ENCODE results near the gene CHP2. TPM values are rescaled to one million over a fixed set of nuclear protein-coding genes. Genes with fewer than 3 reads are reported as not detected.

CHP2 gene
- total and polyA plus RNA-seq, 9 of the 15 experiments (the other 6 are each of a cell fraction or from before 2014, with no cell fraction given) = 0.23 to 1.1 (median 0.80) TPM

DNA sequence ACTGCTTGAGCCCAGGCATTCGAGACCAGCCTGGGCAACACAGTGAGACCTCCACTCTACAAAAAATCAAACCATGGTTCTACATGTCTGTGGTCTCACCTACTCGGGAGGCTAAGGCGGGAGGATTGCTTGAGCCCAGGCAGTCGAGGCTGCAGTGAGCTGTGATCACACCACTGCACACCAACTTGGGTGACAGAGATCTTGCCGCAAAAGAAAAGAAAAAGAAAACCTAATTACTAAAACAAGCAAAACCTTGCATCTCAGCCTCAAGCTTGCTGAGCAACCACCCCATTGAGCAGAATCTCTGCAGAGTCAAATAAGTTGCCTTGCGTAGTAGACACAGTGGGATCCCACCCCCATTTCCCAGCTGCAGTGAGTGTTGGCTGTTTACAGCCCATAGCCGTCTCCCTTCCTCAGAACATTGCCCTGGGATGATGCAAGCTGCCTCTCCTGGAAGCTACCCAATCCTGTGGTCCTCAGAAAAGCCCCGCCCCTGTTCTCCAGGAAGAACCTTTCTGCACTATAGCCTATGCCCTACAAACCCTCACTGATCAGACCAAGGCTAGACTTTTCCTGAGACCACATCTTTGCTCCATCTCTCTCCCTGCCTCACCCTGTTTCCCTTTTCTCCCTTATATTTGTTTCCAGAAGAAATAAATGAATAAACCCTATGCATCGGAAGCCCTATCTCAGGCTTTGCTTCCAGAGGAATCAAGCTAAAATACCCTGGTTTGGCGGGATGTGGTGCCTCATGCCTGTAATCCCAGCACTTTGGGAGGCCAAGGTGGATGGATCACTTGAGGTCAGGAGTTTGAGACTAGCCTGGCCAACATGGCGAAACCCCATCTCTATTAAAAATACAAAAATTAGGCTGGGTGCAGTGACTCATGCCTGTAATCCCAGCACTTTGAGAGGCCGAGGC, 25.1 kb upstream of the CHP2 start (continued):
- TF ChIP-seq, protein P1, sequence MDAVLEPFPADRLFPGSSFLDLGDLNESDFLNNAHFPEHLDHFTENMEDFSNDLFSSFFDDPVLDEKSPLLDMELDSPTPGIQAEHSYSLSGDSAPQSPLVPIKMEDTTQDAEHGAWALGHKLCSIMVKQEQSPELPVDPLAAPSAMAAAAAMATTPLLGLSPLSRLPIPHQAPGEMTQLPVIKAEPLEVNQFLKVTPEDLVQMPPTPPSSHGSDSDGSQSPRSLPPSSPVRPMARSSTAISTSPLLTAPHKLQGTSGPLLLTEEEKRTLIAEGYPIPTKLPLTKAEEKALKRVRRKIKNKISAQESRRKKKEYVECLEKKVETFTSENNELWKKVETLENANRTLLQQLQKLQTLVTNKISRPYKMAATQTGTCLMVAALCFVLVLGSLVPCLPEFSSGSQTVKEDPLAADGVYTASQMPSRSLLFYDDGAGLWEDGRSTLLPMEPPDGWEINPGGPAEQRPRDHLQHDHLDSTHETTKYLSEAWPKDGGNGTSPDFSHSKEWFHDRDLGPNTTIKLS (IDR thresholded peaks at IDR 0.05; ENCODE audit: borderline replicate concordance, low read depth) = no peak
- TF ChIP-seq TEAD4 (IDR thresholded peaks at IDR 0.05; ENCODE audit: low read length) (0 out of 2 replicates have a peak, but pooled peaks have one; percentile 13), TEAD4 (CRISPR knock-in tag; IDR thresholded peaks at IDR 0.05; ENCODE audit: borderline replicate concordance) (no peak), CEBPB (tag; IDR thresholded peaks at IDR 0.05) (peak; percentile 93), SOX6 (IDR thresholded peaks at IDR 0.05) (0 out of 2 replicates have a peak, but pooled peaks have one; percentile 7), ATF7 (IDR thresholded peaks at IDR 0.05) (peak; percentile 93), MAZ (CRISPR knock-in tag; conservative IDR thresholded peaks at IDR 0.05 in 1 of 2, IDR thresholded peaks at IDR 0.05 in 1 of 2) (peak; percentile 17 to 54; a peak in 1 of 4 replicates), EHMT2 (IDR thresholded peaks at IDR 0.05) (0 out of 2 replicates have a peak, but pooled peaks have one; percentile 34), NR2C1 (IDR thresholded peaks at IDR 0.05) (peak; percentile 25; the same call in 1 of the 2 replicates), NR2C1 (tag; IDR thresholded peaks at IDR 0.05) (0 out of 2 replicates have a peak, but pooled peaks have one; percentile 50), KDM4B (IDR thresholded peaks at IDR 0.05; ENCODE audit: borderline replicate concordance in 2 of 2, low read depth in 1 of 2) (peak in 1 of 2 experiments; percentile 57; a peak in 1 of 4 replicates), ARID1B (IDR thresholded peaks at IDR 0.05) (0 out of 2 replicates have a peak, but pooled peaks have one; percentile 10), EP400 (IDR thresholded peaks at IDR 0.05) (peak; percentile 60)
- TF ChIP-seq, protein P2, sequence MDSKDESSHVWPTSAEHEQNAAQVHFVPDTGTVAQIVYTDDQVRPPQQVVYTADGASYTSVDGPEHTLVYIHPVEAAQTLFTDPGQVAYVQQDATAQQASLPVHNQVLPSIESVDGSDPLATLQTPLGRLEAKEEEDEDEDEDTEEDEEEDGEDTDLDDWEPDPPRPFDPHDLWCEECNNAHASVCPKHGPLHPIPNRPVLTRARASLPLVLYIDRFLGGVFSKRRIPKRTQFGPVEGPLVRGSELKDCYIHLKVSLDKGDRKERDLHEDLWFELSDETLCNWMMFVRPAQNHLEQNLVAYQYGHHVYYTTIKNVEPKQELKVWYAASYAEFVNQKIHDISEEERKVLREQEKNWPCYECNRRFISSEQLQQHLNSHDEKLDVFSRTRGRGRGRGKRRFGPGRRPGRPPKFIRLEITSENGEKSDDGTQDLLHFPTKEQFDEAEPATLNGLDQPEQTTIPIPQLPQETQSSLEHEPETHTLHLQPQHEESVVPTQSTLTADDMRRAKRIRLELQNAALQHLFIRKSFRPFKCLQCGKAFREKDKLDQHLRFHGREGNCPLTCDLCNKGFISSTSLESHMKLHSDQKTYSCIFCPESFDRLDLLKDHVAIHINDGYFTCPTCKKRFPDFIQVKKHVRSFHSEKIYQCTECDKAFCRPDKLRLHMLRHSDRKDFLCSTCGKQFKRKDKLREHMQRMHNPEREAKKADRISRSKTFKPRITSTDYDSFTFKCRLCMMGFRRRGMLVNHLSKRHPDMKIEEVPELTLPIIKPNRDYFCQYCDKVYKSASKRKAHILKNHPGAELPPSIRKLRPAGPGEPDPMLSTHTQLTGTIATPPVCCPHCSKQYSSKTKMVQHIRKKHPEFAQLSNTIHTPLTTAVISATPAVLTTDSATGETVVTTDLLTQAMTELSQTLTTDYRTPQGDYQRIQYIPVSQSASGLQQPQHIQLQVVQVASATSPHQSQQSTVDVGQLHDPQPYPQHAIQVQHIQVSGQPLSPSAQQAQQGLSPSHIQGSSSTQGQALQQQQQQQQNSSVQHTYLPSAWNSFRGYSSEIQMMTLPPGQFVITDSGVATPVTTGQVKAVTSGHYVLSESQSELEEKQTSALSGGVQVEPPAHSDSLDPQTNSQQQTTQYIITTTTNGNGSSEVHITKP (IDR thresholded peaks at IDR 0.05; ENCODE audit: partially characterized antibody) = peak; percentile 98
- TF ChIP-seq, protein P3, sequence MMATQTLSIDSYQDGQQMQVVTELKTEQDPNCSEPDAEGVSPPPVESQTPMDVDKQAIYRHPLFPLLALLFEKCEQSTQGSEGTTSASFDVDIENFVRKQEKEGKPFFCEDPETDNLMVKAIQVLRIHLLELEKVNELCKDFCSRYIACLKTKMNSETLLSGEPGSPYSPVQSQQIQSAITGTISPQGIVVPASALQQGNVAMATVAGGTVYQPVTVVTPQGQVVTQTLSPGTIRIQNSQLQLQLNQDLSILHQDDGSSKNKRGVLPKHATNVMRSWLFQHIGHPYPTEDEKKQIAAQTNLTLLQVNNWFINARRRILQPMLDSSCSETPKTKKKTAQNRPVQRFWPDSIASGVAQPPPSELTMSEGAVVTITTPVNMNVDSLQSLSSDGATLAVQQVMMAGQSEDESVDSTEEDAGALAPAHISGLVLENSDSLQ (IDR thresholded peaks at IDR 0.05) = peak; percentile 46; the same call in 1 of the 2 replicates

Measured in K562 (cell line).